ENCODE data around the gene C6orf132.
A peak's percentile ranks its signal among the peaks of the same experiment; 100 is the strongest.

The C6orf132 gene

GRCh38 chr6:42124223-42124836 lies 18.1 kb downstream of the C6orf132 start:
- peaks cover 19 to 20% of the 10 kb centered on the region in 2 donors for H3K36me3 ChIP-seq (ENCODE audit: control insufficient read depth in 2 of 2, insufficient read depth in 2 of 2, low read length in 2 of 2)
- peaks cover 22 to 44% of the 10 kb centered on the region in 2 donors for H3K4me1 ChIP-seq (ENCODE audit: control insufficient read depth in 2 of 2, insufficient read depth in 2 of 2, low read length in 2 of 2)
- no peaks in the 10 kb centered on the region for H3K9me3 ChIP-seq (ENCODE audit: control insufficient read depth in 2 of 2, low read length in 2 of 2)
- H3K9ac ChIP-seq (ENCODE audit: low read depth in 1 of 2, low read length in 2 of 2): peak overlapping the region in 1 of 2 donors; percentile 43
- H3K27ac ChIP-seq (ENCODE audit: low read depth in 2 of 2, low read length in 2 of 2): peak overlapping the region; percentile 84 to 90
- H3K4me3 ChIP-seq (ENCODE audit: low read length in 2 of 2): no peak overlapping the region
- H3K27me3 ChIP-seq (ENCODE audit: control insufficient read depth in 2 of 2, insufficient read depth in 2 of 2, low read length in 2 of 2): no peaks in the 10 kb centered on the region

DNA sequence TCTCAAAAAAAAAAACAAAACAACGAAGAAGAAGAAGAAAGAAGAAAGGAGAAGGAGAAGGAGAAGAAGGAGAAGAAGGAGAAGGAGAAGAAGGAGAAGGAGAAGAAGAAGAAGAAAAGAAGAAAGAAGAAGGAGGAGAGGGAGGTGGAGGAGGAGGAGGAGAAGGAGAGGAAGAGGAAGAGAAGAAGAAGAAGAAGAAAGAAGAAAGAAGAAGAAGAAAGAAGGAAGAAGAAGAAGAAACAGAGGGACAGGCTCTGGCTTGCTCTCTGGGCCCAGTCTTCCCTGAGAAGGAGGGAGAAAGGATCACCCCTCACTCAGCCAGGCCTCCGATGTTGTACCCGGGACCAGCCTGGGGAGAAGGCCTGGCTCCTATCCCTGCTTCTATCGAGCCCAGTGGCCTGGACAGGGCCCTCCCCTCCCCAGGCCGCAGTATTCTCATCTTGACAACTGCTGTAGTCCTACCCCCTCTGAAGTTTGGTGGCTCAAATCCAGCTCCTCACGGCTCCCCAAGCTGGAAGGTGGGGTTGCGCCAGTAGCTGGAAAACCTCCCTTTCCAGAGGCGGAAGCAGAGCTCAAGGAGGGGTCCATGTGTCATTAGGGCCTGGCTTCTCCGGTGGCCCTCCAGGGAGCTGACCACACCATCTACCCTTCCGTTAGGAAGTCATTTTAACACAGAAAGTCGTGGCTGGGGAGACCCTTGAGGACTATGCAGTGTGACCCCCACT lies 18.9 kb downstream of the C6orf132 start:
- Histone ChIP-seq H3K27ac (ENCODE audit: low read depth in 2 of 2, low read length in 2 of 2) (peak overlapping the region; percentile 84 to 90), H3K4me3 (ENCODE audit: low read length in 2 of 2) (no peak overlapping the region), H3K27me3 (ENCODE audit: control insufficient read depth in 2 of 2, insufficient read depth in 2 of 2, low read length in 2 of 2) (no peaks in the 10 kb centered on the region), H3K9ac (ENCODE audit: low read depth in 1 of 2, low read length in 2 of 2) (peak overlapping the region in 1 of 2 donors; percentile 43), H3K36me3 (ENCODE audit: control insufficient read depth in 2 of 2, insufficient read depth in 2 of 2, low read length in 2 of 2) (peaks cover 16% of the 10 kb centered on the region in 2 donors), H3K9me3 (ENCODE audit: control insufficient read depth in 2 of 2, low read length in 2 of 2) (no peaks in the 10 kb centered on the region), H3K4me1 (ENCODE audit: control insufficient read depth in 2 of 2, insufficient read depth in 2 of 2, low read length in 2 of 2) (peaks cover 22 to 50% of the 10 kb centered on the region in 2 donors)

- H3K36me3 ChIP-seq (ENCODE audit: control insufficient read depth in 2 of 2, insufficient read depth in 2 of 2, low read length in 2 of 2): peaks cover 7 to 8% of the 10 kb centered on the region in 2 donors
- H3K4me3 ChIP-seq (ENCODE audit: low read length in 2 of 2): peak overlapping the region in 1 of 2 donors; percentile 17
- peaks cover 37 to 72% of the 10 kb centered on the region in 2 donors for H3K4me1 ChIP-seq (ENCODE audit: control insufficient read depth in 2 of 2, insufficient read depth in 2 of 2, low read length in 2 of 2)
- no peaks in the 10 kb centered on the region for H3K27me3 ChIP-seq (ENCODE audit: control insufficient read depth in 2 of 2, insufficient read depth in 2 of 2, low read length in 2 of 2)
- peak overlapping the region in 1 of 2 donors; percentile 53 for H3K9ac ChIP-seq (ENCODE audit: low read depth in 1 of 2, low read length in 2 of 2)
- H3K9me3 ChIP-seq (ENCODE audit: control insufficient read depth in 2 of 2, low read length in 2 of 2): no peaks in the 10 kb centered on the region
- H3K27ac ChIP-seq (ENCODE audit: low read depth in 2 of 2, low read length in 2 of 2): peak overlapping the region; percentile 84 to 90
These were observed 21.2 kb downstream of the C6orf132 start for GRCh38 chr6:42120895-42121865.

- Histone ChIP-seq H3K27ac (ENCODE audit: low read depth in 2 of 2, low read length in 2 of 2) (peak overlapping the region; percentile 96 to 97), H3K9ac (ENCODE audit: low read depth in 1 of 2, low read length in 2 of 2) (peak overlapping the region; percentile 54 to 76)
These were observed 24.0 kb downstream of the C6orf132 start for GRCh38 chr6:42118162-42119001.

DNA sequence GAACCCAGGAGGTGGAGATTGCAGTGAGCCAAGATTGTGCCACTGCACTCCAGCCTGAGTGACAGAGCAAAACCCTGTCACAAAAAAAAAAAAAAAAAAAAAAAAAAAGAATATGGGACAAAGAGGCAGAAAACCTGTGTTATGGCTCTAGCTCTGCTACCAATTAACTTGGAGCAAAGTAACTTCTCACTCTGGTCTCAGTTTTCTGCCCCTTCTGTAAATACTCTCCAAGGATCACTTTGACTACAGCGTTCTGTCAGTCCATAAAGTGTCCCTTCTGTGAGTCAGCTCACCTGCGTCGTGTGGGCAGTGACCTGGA lies 24.6 kb downstream of the C6orf132 start:
- H3K9ac ChIP-seq (ENCODE audit: low read depth in 1 of 2, low read length in 2 of 2): peak overlapping the region; percentile 54 to 76
- H3K4me3 ChIP-seq (ENCODE audit: low read length in 2 of 2): peak overlapping the region in 1 of 2 donors; percentile 13
- H3K36me3 ChIP-seq (ENCODE audit: control insufficient read depth in 2 of 2, insufficient read depth in 2 of 2, low read length in 2 of 2): no peaks in the 10 kb centered on the region
- H3K4me1 ChIP-seq (ENCODE audit: control insufficient read depth in 2 of 2, insufficient read depth in 2 of 2, low read length in 2 of 2): peaks cover 43 to 68% of the 10 kb centered on the region in 2 donors
- H3K9me3 ChIP-seq (ENCODE audit: control insufficient read depth in 2 of 2, low read length in 2 of 2): no peaks in the 10 kb centered on the region
- H3K27ac ChIP-seq (ENCODE audit: low read depth in 2 of 2, low read length in 2 of 2): peak overlapping the region; percentile 96 to 97
- no peaks in the 10 kb centered on the region for H3K27me3 ChIP-seq (ENCODE audit: control insufficient read depth in 2 of 2, insufficient read depth in 2 of 2, low read length in 2 of 2)

More at GRCh38 chr6:42118162-42119001, 24.0 kb downstream of the C6orf132 start:
- Histone ChIP-seq H3K9me3 (ENCODE audit: control insufficient read depth in 2 of 2, low read length in 2 of 2) (no peaks in the 10 kb centered on the region), H3K27me3 (ENCODE audit: control insufficient read depth in 2 of 2, insufficient read depth in 2 of 2, low read length in 2 of 2) (no peaks in the 10 kb centered on the region), H3K4me1 (ENCODE audit: control insufficient read depth in 2 of 2, insufficient read depth in 2 of 2, low read length in 2 of 2) (peaks cover 45 to 72% of the 10 kb centered on the region in 2 donors), H3K36me3 (ENCODE audit: control insufficient read depth in 2 of 2, insufficient read depth in 2 of 2, low read length in 2 of 2) (no peaks in the 10 kb centered on the region), H3K4me3 (ENCODE audit: low read length in 2 of 2) (peak overlapping the region in 1 of 2 donors; percentile 32)

- H3K36me3 ChIP-seq (ENCODE audit: control insufficient read depth in 2 of 2, insufficient read depth in 2 of 2, low read length in 2 of 2): peaks cover 0 to 5% of the 10 kb centered on the region in 2 donors
- no peaks in the 10 kb centered on the region for H3K9me3 ChIP-seq (ENCODE audit: control insufficient read depth in 2 of 2, low read length in 2 of 2)
- H3K9ac ChIP-seq (ENCODE audit: low read depth in 1 of 2, low read length in 2 of 2): peak overlapping the region; percentile 61 to 70
- peak overlapping the region; percentile 90 to 96 for H3K27ac ChIP-seq (ENCODE audit: low read depth in 2 of 2, low read length in 2 of 2)
- no peaks in the 10 kb centered on the region for H3K27me3 ChIP-seq (ENCODE audit: control insufficient read depth in 2 of 2, insufficient read depth in 2 of 2, low read length in 2 of 2)
- H3K4me3 ChIP-seq (ENCODE audit: low read length in 2 of 2): peak overlapping the region; percentile 44 to 53
- peaks cover 23 to 40% of the 10 kb centered on the region in 2 donors for H3K4me1 ChIP-seq (ENCODE audit: control insufficient read depth in 2 of 2, insufficient read depth in 2 of 2, low read length in 2 of 2)
These were observed 28.3 kb downstream of the C6orf132 start for GRCh38 chr6:42113936-42114636.

- no peaks in the 10 kb centered on the region for H3K27me3 ChIP-seq (ENCODE audit: control insufficient read depth in 2 of 2, insufficient read depth in 2 of 2, low read length in 2 of 2)
- no peaks in the 10 kb centered on the region for H3K9me3 ChIP-seq (ENCODE audit: control insufficient read depth in 2 of 2, low read length in 2 of 2)
- peaks cover 6 to 9% of the 10 kb centered on the region in 2 donors for H3K36me3 ChIP-seq (ENCODE audit: control insufficient read depth in 2 of 2, insufficient read depth in 2 of 2, low read length in 2 of 2)
- no peak overlapping the region for H3K27ac ChIP-seq (ENCODE audit: low read depth in 2 of 2, low read length in 2 of 2)
- no peak overlapping the region for H3K4me3 ChIP-seq (ENCODE audit: low read length in 2 of 2)
- H3K4me1 ChIP-seq (ENCODE audit: control insufficient read depth in 2 of 2, insufficient read depth in 2 of 2, low read length in 2 of 2): peaks cover 16 to 26% of the 10 kb centered on the region in 2 donors
- H3K9ac ChIP-seq (ENCODE audit: low read depth in 1 of 2, low read length in 2 of 2): no peak overlapping the region
These were observed 30.1 kb downstream of the C6orf132 start for GRCh38 chr6:42112351-42112750.

GRCh38 chr6:42110683-42111082 lies 31.7 kb downstream of the C6orf132 start:
- H3K27me3 ChIP-seq (ENCODE audit: control insufficient read depth in 2 of 2, insufficient read depth in 2 of 2, low read length in 2 of 2): no peaks in the 10 kb centered on the region
- no peak overlapping the region for H3K27ac ChIP-seq (ENCODE audit: low read depth in 2 of 2, low read length in 2 of 2)
- H3K4me3 ChIP-seq (ENCODE audit: low read length in 2 of 2): no peak overlapping the region
- H3K9ac ChIP-seq (ENCODE audit: low read depth in 1 of 2, low read length in 2 of 2): no peak overlapping the region
- H3K9me3 ChIP-seq (ENCODE audit: control insufficient read depth in 2 of 2, low read length in 2 of 2): no peaks in the 10 kb centered on the region
- peaks cover 8 to 12% of the 10 kb centered on the region in 2 donors for H3K4me1 ChIP-seq (ENCODE audit: control insufficient read depth in 2 of 2, insufficient read depth in 2 of 2, low read length in 2 of 2)
- H3K36me3 ChIP-seq (ENCODE audit: control insufficient read depth in 2 of 2, insufficient read depth in 2 of 2, low read length in 2 of 2): peaks cover 8 to 13% of the 10 kb centered on the region in 2 donors

- no peak overlapping the region for H3K27ac ChIP-seq (ENCODE audit: low read depth in 2 of 2, low read length in 2 of 2)
These were observed 34.3 kb downstream of the C6orf132 start for GRCh38 chr6:42108071-42108470.

More at GRCh38 chr6:42108071-42108470, 34.3 kb downstream of the C6orf132 start:
- H3K9ac ChIP-seq (ENCODE audit: low read depth in 1 of 2, low read length in 2 of 2): no peak overlapping the region
- H3K36me3 ChIP-seq (ENCODE audit: control insufficient read depth in 2 of 2, insufficient read depth in 2 of 2, low read length in 2 of 2): peaks cover 8 to 13% of the 10 kb centered on the region in 2 donors
- H3K4me1 ChIP-seq (ENCODE audit: control insufficient read depth in 2 of 2, insufficient read depth in 2 of 2, low read length in 2 of 2): peaks cover 8 to 12% of the 10 kb centered on the region in 2 donors
- H3K9me3 ChIP-seq (ENCODE audit: control insufficient read depth in 2 of 2, low read length in 2 of 2): no peaks in the 10 kb centered on the region
- no peak overlapping the region for H3K4me3 ChIP-seq (ENCODE audit: low read length in 2 of 2)
- no peaks in the 10 kb centered on the region for H3K27me3 ChIP-seq (ENCODE audit: control insufficient read depth in 2 of 2, insufficient read depth in 2 of 2, low read length in 2 of 2)
